D721Med (cell line): ENCODE measurements around the gene ZNF507.
"Not testable (repeated sequence)": the region's sequence is repeated elsewhere in the genome, so short reads cannot be mapped to it uniquely, and the experiment has no call there.

ENCODE experiments used
- DNase-seq: peaks from one replicate; pipeline ENCODE4 v3.0.0; 2011; ENCODE audit warnings: low spot score; ENCODE audit not compliant: insufficient read length
- FAIRE-seq: peaks from 2 replicates; lab custom pipeline; 2011; peaks lifted over from hg19 to GRCh38; lab: Jason Lieb, UNC
- CTCF ChIP-seq: IDR thresholded peaks from 2 replicates; pipeline ENCODE4 v1.5.1; 2012; ENCODE audit warnings: mild to moderate bottlenecking, control low read depth; ENCODE audit not compliant: insufficient read depth; ENCODE audit errors: missing control alignments

The ZNF507 gene

DNA sequence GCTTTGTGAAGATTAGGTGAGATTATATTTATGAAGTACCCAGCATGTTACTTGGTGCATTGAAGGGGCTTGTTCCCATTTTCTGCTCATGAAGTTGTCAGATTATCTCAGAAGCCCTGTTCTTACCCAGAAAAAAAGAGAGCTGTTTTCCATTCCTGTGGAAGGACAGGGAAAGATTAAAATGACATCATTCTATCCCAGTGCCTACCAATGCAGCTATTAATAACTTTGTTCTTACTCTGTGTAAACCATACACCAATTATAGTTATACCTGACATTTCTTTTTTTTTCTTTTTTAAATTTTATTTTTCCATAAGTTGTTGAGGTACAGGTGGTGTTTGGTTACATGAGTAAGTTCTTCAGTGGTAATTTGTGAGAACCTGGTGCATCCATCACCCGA lies 18.6 kb downstream of the ZNF507 start:
- FAIRE-seq (no peak), DNase-seq (no peak)
- no peak for TF ChIP-seq CTCF

DNA sequence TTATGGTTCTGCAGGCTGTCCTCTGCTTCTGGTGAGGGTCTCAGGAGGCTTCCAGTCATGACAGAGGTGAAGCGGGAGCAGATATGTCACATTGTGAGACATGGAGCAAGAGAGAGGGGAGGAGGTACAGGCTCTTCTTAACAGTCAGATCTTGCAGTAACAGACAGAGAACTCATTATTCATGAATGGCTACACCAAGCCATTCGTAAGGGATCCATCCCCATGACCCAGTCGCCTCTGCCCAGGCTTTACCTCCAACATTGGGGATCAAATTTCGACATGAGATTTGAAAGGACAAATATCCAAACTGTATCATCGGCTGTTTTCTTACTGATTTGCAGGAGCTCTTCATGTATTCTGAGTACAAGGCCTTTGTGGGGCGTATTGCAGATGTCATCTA lies 21.7 kb downstream of the ZNF507 start:
- no peak for FAIRE-seq

GRCh38 chr19:32367948-32368536 lies 22.6 kb downstream of the ZNF507 start:
- DNase-seq: no peak
- TF ChIP-seq CTCF: no peak
- FAIRE-seq: no peak

More for the DNA sequence above, 21.7 kb downstream of the ZNF507 start:
- TF ChIP-seq CTCF: no peak
- no peak for DNase-seq

DNA sequence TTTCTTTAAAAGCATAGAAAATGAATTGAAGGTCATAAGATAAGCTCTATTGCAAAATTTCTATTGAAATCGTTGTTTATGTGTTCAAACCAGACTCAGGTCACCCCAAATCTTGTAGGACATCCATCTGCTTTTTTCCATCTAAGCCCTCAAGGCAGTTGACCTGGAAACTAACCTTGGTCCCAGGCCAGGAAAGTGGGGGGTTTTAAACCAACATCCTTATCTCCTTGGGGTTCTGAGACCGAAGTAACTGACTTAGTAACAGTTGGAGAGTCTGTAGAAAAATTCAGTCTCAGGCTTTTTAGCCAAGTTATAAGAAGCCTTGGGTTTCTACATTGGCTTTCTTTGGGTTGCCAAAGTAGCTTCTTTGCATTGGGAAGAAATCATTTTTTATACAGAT lies 23.4 kb downstream of the ZNF507 start:
- DNase-seq: no peak
- no peak for FAIRE-seq
- TF ChIP-seq CTCF: no peak

- DNase-seq (no peak), FAIRE-seq (no peak)
- no peak for TF ChIP-seq CTCF
Observed at GRCh38 chr19:32372726-32373517, 27.5 kb downstream of the ZNF507 start.

- TF ChIP-seq CTCF: no peak
- FAIRE-seq (no peak), DNase-seq (no peak)
Observed at GRCh38 chr19:32373585-32374295, 28.3 kb downstream of the ZNF507 start.

- not testable (repeated sequence) for FAIRE-seq, DNase-seq
Observed at GRCh38 chr19:32374362-32374761, 29.0 kb downstream of the ZNF507 start.
